Measurements from ENCODE around the gene GATA5.

GRCh38 chr20:62451156-62451767 is 24.5 kb downstream of the GATA5 start:
- TF ChIP-seq CTCF (IDR thresholded peaks at IDR 0.05 in 2 of 3, conservative IDR thresholded peaks at IDR 0.05 in 1 of 3; ENCODE audit: borderline replicate concordance in 1 of 3, insufficient read depth in 1 of 3, low read depth in 2 of 3, low read length in 2 of 3), result no peak
- TF ChIP-seq POLR2AphosphoS5 (IDR thresholded peaks at IDR 0.05; ENCODE audit: low read depth, low read length), result no peak
- TF ChIP-seq JUND (IDR thresholded peaks at IDR 0.05), result no peak
- no peak for TF ChIP-seq EZH2phosphoT487 (IDR thresholded peaks at IDR 0.05; ENCODE audit: borderline replicate concordance)
- no peak for TF ChIP-seq POLR2A (IDR thresholded peaks at IDR 0.05; ENCODE audit: borderline replicate concordance, extremely low read depth, insufficient read depth, insufficient read length)
